DMS114 treated with DMSO at 0.1 percent for 48 hours (cell line): ENCODE results near the gene TTC19.
"Not testable (repeated sequence)": the region's sequence is repeated elsewhere in the genome, so short reads cannot be mapped to it uniquely, and the experiment has no call there.

Experiments used
- DNase-seq: peaks from one replicate; lab custom pipeline; 2025; ENCODE audit not compliant: unreplicated experiment; lab: John Stamatoyannopoulos, UW

The TTC19 gene

DNA sequence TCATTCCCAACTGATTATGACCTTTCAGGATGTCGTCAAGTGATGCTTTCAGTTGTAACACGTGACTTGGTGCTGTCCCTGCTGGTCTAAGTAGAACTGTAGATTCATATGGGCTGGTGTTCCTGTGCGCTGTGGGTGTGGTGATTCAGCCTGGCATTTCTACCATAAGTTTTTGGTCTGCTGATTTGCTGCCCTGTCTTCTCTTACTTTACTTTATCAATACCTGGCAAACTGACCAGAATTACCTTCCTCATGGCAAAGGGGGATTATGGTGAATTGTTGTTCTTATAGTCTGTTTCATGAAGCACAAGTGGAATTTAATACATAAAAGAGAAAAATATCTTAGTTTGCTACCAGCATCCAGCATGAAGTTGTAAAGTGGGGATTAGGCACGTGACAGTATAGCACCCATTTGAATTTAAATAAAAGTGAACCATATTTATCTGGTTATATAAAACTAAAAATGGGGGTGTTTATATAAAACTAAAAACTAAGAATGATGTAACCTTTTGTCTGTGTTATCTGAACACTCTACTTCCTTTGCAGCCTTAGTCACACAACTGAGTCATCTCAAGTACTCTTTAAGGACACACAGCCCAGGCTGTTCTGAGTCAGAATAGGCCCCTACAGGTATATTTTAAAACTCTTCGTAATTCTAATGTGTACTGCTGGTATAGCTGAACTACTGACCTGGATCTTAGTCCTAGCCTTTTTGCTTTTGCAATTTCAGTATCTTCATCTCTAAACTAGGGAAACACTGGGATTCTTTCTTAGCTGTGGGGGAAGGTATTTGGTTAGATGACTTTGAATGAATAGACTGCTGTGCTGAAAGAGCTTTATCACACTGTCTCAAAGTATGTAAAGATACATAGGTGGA lies 28.3 kb downstream of the TTC19 start:
- DNase-seq: no peak

DNA sequence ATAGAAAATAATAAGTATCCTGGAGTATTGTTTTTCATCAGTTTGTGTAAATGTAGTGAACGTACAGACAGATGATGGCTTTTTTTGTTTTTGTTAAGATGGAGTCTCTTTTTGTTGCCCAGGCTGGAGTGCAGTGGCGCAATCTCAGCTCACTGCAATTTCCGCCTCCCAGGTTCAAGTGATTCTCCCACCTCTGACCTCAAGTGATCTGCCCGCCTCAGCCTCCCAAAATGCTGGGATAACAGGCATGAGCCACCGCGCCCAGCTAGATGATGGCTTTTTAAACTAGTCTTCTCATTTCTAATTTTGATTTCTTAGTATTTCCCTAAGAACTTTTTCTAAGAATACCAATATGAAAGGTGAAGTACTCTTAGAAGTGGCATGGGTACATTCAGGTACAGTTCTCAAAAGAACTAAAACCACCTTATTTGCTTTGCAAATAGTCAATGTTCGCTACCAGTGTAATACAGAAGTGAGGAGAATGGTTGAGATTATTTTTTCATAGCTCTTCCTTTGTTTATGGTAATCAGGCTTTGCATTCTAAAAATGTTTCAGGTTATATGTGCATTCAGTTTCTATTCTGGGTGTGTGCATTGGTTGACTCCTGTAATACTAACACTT lies 34.2 kb downstream of the TTC19 start:
- DNase-seq: no peak

DNA sequence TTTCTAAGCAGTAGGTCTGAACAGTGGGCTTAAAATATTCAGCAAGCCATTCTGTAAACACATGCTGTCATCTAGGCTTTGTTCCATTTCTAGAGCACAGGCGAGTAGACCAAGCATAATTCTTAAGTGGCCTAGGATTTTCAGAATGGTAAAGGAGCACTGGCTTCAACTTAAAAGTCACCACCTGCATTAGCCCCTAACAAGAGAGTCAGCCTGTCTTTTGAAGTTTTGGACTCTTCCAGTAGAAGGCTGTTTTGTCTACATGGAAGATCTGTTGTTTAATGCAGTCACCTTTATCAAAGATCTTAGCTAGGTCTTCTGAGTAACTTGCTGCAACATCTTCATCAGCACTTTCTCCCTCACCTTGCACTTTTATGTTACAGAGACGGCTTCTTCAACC lies 36.6 kb downstream of the TTC19 start:
- DNase-seq: no peak

- DNase-seq: no peak
Measured at GRCh38 chr17:16037636-16038035, 38.0 kb downstream of the TTC19 start.

GRCh38 chr17:16040710-16041251 lies 41.2 kb downstream of the TTC19 start:
- no peak for DNase-seq

GRCh38 chr17:16044487-16044886 lies 44.9 kb downstream of the TTC19 start:
- DNase-seq: no peak

DNA sequence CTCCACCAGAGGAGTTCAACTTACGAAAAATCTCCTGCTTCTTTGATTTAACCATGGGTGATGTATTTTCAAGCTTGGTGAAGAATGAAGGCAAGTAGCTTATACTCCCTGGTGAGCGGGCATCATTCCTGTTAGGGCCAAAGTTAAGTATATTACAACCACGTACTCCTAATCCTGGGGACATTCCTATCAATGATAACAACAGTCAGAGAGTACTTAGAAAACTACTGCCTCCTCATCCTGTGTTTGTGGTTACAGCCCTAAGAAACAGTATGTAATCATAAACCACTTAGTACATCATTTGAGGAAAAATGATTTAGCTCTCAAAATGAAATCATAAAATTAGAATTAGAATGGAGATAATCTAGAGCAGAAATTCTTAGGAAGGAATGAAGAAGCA lies 47.3 kb downstream of the TTC19 start:
- no peak for DNase-seq

GRCh38 chr17:16048811-16049449 lies 49.3 kb downstream of the TTC19 start:
- DNase-seq: no peak

DNA sequence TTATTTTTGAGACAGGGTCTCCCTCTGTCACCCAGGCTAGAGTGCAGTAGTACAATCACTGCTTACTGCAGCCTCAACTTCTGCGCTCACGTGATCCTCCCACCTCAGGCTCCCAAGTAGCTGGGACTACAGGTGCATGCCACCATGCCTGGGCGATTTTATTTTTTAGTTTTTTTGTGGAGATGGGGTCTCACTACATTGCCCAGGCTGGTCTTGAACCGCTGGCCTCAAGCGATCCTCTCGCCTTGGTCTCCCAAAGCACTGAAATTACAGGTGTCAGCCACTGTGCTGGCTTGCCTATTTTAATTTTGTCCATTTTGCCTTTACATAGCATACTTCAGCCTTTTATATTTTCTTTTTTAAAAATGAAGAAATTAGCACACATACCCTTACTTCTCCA lies 51.2 kb downstream of the TTC19 start:
- DNase-seq: no peak

DNA sequence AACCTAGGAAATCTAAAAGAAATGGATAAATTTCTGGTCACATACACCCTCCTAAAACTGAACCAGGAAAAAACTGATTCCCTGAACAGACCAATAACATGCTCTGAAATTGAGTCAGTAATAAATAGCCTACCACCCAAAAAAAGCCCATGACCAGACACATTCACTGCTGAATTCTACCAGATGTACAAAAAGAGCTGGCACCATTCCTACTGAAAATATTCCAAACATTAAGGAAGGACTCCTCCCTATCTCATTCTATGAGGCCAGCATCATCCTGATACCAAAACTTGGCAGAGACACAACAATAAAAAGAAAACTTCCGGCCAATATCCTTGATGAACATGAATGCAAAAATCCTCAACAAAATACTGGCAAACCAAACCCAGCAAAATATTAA lies 52.9 kb downstream of the TTC19 start:
- DNase-seq: no peak

DNA sequence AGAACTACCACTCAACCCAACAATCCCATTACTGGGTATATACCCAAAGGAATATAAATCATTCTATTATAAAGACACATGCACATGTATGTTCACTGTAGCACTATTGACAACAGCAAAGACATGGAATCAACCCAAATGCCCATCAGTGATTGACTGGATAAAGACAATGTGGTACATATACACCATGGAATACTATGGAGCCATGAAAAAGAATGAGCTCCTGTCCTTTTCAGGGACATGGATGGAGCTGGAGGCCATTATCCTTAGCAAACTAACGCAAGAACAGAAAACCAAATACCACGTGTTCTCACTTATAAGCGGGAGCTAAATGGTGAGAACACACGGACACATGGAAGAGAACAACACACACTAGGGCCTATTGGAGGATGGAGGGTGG lies 55.5 kb downstream of the TTC19 start:
- not testable (repeated sequence) for DNase-seq

GRCh38 chr17:16061631-16062030 lies 62.0 kb downstream of the TTC19 start:
- DNase-seq: no peak

- DNase-seq: no peak
Measured at GRCh38 chr17:16066125-16066524, 66.5 kb downstream of the TTC19 start.

DNA sequence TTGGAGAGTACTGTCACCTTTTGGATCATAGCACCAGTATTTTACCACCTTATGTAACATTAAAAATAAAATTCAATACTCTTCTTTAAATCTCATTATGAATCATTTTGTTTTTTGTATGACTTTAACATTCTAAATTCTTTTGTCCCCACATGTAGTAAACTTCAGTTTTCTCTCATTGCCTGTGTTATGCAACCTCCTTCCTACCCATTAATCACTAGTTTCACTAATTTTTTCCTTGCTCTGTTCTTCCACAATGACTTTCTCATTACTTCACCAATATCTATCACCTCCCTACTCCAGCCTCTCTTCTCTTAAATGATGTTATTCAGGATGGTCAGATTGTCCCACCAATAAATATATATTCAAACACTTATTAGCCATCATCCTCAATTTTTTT lies 68.7 kb downstream of the TTC19 start:
- no peak for DNase-seq

GRCh38 chr17:16072031-16072430 lies 72.4 kb downstream of the TTC19 start:
- DNase-seq: no peak

DNA sequence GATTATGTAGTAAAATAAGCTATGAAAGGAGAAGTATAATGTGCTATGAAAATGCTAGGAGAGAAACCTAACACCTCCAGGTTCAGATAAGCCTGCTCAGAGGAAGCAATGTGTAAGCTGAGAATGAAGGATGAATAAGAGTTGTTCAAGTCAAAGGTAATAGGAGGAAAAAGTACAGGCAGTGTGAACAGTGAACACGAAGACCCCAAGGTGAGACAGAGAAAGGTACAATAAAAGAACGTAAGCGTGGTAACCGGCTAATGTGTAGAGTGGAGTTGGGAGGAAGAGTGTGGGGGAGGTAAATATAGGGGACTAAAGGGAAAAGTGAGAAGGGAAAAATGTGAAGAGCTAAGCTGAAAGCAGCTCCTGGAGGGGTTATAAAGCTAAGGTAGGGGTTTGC lies 74.2 kb downstream of the TTC19 start:
- DNase-seq: no peak

GRCh38 chr17:16074423-16074822 lies 74.8 kb downstream of the TTC19 start:
- DNase-seq: no peak

- DNase-seq: no peak
Measured at GRCh38 chr17:16075949-16076348, 76.3 kb downstream of the TTC19 start.
